HG02571 (cell line): ENCODE data around the gene ALDH2.
"Not testable (repeated sequence)": the region's sequence is repeated elsewhere in the genome, so short reads cannot be mapped to it uniquely, and the experiment has no call there.

Experiments used
- ATAC-seq: cut with Tn5 transposase; IDR thresholded peaks from one replicate; pipeline ENCODE4 v1.9.1; 2021; ENCODE audit warnings: mild to moderate bottlenecking, moderate library complexity; ENCODE audit not compliant: unreplicated experiment

ALDH2 gene

DNA sequence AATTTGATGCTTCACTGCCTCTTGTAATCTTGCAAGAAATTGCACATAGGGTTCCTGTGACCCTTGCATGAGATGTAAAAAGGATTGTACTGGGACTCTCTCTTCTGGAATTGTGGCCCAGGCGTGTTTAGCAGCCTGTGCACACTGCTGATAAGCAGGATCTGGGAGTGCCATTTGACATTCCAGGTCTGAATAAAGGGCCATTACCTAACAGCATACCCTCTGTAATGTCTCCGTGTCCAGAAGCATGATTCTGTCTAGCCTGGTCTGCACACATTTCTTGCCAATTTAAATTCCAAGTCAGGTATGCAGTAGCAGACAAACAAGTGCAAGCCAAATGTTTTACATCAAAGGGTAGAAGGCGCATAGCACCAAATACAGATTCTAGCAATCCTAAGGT is 57.2 kb downstream of the ALDH2 start:
- ATAC-seq, result no peak

DNA sequence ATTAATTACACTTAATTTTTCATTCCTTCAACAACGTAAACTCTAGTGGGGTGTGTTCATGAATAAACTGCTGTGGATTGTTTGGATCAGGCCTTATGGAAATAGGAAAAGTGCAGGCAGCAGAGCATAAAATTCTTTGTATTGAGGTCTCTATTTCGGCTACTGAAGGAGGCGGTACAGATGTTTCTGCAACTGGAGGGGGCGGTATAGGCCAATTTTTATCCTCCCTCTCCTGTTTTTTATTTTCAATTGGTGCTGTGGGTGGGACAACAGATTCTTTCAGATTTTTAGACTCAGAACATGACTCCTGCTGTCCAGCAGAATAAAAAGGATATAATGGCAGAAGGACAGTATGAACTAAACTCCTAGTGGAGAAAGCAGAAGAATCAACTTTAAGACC is 57.6 kb downstream of the ALDH2 start:
- not testable (repeated sequence) for ATAC-seq

DNA sequence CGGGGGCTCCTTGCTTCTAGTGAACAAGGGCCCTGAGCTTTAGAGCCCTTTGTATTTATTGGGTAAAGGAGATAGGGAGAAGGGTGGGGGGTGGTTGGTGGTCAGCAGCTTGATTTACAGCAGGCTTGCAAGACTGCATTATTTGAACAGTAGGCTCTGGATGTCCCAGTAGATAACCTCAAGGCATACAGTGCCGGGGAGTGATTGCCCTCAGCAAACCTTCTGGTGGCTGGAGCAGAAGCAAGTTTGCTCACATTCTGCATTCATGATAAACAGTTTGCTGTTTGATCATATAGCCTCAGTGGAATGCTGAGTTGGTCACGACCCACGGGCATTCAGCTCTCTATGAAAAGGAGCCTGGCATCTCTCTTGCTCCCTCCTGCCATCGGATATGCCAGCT is 58.8 kb downstream of the ALDH2 start:
- ATAC-seq, result no peak

DNA sequence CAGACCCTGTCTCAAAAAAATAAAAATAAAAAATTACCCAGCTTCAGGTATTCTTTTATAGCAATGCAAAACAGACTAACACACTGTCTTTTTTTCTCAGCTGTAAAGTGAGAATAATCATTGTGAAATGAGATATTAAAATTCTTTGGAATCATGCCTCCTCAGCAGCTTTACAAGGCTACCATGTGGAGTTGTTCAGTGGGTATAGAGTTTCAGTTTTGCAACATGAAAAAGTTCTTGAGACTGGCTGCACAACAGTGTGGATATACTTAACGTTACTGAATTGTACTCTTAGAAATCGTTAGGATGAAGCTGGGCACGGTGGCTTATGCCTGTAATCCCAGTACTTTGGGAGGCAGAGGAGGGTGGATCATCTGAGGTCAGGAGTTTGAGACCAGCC is 59.6 kb downstream of the ALDH2 start:
- no peak for ATAC-seq

DNA sequence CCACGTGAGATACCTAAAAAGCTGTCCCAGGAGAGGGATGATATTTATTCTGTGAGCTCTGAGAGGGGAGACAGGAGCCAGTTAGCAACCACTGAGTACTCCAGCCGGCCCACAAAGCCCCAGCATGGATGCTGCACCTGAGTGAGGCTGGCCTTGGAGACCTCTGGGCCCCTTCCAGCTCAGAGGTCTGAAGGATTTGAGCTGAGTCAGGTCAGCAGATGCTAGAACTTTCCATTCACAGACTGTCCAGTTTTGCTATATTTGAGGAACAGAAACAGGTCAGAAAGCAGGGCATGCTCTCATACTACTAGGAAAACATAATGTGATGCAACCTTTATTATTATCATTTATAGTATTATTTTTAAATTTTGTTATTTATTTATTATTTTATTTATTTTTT is 60.3 kb downstream of the ALDH2 start:
- ATAC-seq, result no peak

DNA sequence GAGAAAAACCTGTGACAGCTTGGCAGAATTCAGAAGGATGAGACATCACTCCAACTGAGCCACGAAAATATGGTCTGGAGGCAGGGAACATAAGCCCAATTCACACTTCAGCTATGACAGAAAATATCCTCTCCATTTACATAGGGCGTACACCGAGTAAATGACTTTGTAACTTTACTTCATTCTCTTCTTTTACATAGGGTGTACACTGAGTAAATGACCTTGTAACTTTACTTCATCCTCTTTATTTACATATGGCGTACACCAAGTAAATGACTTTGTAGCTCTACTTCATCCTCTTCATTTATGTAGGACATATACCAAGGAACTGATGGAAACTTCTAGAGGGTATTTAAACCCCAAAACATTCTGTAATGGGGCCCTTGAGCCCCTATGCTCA is 61.2 kb downstream of the ALDH2 start:
- no peak for ATAC-seq

DNA sequence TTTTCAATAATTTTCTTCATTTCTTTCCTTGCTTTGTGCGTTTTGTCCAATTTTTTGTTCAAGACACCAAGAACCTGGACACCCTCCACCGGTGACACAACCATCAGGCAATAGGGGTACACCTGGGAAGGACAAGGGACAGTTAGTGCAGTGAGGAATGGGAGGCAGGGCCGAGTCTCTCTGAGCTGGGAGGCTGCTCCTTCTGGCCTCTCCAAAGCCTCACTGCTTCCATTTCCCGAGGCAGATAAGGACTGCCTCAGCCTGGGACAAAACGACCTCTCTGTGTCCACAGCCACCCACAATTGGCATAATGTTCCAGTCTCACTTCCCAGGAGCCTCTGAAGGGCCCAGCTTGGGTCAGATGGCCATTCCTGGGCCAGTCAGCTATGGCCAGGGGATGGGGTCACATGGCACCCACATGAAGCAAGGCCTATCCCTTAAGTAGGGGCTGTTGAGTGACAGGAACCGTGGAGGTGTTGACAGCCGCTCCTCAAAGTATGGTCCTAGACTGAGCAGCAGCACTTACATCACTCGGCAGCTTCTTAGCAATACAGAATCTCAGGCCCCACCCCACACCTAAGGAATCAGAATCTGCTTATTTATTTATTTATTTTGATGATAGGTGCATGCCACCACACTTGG is 61.7 kb downstream of the ALDH2 start:
- ATAC-seq, result no peak

DNA sequence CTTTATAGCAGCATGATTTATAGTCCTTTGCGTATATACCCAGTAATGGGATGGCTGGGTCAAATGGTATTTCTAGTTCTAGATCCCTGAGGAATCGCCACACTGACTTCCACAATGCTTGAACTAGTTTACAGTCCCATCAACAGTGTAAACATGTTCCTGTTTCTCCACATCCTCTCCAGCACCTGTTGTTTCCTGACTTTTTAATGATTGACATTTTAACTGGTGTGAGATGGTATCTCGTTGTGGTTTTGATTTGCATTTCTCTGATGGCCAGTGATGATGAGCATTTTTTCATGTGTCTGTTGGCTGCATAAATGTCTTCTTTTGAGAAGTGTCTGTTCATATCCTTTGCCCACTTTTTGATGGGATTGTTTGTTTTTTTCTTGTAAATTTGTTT is 62.9 kb downstream of the ALDH2 start:
- not testable (repeated sequence) for ATAC-seq

DNA sequence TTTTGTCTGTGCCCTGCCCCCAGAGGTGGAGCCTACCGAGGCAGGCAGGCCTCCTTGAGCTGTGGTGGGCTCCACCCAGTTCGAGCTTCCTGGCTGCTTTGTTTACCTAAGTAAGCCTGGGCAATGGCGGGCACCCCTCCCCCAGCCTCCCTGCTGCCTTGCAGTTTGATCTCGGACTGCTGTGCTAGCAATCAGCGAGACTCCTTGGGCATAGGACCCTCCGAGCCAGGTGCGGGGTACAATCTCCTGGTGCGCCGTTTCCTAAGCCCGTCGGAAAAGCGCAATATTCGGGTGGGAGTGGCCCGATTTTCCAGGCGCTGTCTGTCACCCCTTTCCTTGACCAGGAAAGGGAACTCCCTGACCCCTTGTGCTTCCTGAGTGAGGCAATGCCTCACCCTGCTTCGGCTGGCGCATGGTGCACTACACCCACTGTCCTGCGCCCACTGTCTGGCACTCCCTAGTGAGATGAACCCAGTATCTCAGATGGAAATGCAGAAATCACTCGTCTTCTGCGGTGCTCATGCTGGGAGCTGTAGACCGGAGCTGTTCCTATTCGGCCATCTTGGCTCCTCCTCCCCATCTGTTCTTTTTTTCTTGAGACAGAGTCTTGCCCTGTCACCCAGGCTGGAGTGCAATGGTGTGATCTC is 68.1 kb downstream of the ALDH2 start:
- not testable (repeated sequence) for ATAC-seq

DNA sequence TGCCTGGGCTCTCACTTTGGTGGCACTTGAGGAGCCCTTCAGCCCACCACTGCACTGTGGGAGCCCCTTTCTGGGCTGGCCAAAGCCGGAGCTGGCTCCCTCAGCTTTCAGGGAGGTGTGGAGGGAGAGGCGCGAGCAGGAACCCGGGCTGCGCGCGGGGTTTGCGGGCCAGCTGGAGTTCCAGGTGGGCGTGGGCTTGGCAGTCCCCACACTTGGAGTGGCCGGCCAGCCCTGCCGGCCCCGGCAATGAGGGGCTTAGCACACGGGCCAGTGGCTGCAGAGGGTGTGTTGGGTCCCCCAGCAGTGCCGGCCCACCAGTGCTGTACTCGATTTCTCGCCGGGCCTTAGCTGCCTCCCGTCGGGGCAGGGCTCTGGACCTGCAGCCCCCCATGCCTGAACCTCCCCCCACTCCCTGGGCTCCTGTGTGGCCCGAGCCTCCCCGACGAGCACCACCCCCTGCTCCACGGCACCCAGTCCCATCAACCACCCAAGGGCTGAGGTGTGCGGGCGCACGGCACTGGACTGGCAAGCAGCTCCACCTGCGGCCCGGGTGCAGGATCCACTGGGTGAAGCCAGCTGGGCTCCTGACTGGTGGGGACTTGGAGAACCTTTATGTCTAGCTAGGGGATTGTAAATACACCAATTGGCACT is 68.9 kb downstream of the ALDH2 start:
- ATAC-seq, result not testable (repeated sequence)

DNA sequence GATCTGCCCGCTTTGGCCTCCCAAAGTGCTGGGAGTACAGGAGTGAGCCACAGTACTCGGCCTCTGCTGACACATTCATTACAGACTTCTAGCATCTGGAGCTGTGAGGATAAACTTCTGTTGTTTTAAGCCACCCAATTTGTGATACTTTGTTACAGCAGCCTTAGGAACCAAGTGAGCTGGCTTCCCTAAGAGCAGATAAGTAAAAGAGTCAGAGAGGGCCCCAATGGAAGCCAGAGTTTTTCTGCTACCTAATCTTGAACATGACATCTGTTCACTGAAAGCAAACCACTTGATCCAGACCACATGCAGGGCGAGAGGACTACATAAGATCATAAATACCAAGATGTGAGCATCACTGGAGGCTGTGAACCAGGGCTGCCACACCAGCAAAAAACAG is 71.6 kb downstream of the ALDH2 start:
- no peak for ATAC-seq

DNA sequence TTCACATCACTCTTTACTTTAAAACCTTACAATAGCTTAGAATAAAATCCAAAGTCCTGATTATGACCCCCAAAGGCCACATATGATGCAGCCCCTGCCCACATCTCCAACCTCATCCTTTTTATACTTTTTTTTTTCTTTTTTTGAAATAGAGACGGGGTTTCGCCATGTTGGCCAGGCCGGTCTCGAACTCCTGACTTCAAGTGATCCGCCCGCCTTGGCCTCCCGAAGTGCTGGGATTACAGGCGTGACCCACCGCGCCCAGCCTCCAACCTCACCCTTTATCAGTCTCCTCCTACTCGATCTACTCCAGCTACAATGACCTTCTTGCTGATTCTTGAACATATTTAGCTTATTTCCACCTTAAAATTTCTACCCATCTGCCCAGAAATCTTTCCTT is 74.1 kb downstream of the ALDH2 start:
- no peak for ATAC-seq

DNA sequence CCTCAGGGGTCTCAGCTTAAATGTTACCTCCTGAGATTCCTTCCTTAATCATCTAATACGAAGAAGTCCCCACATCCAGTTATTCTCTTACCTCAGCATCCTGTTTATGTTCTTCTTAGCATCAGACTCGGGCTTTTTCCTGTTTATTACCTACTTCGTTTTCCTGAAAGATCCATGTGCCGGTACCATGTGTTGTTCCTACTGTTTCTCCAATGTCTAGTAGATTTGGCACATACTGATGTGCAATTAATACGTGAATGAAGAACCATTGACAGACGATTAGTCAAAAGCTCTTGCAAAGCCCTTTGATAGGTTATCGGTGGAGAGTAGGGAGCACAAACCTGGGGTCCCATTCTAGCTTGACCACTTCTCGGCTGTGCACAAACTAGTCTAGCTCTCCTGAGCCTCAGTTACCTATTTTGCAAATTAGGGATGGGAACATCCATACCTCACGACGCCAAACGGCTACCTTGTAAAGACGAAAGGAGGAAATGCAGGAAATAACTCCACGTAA is 74.6 kb downstream of the ALDH2 start:
- no peak for ATAC-seq

DNA sequence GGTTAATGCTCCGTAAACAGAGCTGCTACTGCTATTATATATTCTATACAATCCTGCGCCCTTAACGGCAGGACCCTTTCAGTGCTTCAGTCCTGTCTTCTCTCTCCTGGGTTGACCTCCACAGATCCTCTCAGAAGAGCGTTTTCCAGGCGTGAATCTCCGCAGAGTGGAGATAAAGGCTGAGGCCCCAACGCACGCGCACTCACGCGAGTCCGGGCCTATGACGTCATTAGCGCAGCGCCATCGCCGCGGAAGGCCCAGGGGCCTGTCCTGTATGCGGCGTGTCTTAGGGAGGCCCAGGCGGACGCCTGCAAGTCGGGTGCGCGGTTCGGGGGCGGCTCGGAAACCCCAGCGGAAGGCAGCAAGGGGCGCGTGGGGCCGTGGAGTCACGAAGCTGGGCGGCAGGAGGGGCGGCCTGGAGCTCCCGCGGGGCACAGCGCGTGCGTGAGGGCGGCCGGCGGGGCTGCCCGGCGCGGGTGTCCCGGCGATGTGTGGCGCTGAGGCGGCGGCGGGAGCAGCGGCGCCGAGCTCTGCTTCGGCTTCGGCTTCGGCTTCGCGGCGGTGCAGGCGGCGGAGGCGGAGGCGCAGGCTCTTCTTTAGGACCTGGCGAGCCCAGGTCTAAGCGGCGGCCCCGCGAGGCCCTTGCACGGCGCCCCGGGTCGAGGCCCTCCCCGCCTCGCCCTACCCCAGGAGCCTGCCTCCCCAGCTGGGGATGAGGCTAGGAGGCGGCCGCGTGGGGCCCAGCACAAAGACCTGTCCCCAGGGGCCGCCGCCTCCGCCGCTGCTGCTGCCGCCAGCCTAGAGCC is 75.2 kb downstream of the ALDH2 start, which contains the start of gene MAPKAPK5:
Gene MAPKAPK5 (plus strand): TSS at position 479 of the 806 bp plus-strand sequence. CDS start 506 bp downstream, outside the sequence.
- ATAC-seq, result peak; percentile 76

DNA sequence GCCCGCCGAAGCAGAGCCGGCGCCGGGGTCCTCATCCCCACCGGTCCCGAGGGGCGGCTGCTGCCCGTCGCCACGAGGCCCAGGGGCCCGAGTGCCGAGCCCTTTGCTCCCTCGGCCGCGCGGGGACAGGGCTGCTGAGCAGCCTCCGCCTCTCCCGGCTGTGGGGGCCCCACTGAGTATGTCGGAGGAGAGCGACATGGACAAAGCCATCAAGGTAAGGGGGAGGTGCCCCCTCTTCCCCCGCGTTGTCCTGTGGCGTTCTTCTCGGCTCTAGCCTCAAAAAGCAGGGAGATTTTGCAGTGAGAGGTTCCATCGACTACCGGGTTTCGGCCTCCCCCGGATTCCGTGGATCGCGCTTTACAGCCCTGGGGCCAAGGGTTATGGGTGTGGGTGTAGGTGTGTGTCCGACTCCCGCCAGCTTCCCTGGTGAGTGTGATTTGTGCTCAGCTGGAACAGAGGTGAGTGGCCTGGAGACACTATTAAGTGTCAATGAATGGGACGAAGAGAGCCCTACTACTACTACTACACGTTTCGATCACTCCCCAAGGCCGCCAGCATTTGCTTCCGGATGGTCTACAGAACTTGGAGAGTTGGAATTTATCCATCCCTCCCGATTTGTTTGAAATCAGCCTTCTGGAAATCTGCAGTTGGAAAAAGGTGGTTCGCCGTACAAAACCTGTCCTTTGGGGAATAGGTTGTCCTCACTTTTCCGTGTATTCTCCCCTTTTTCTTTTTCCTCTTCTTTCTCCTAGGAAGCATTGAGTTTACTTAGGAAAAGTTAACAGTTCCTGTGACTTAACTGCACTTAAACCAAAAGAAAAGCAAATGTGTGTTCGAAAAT is 76.0 kb downstream of the ALDH2 start:
- peak; percentile 23 for ATAC-seq

DNA sequence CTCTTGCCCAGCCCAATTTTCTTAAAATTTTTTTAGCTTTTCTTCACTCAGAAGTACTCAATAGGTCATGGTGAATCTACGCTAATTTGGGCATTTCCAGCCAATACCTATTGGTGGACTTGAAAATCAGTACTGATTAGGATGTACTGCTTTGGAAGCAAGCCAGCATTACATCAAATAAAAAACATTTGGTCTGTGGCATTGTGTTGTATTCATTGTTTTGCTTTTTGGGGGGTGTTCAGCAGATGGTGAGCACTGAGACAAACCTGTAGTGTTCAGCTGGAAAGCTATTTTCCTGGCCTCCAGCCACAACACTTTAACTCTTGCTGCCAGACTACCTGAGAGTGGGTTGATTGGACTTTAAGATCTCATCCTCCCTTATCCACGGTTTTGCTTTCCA is 79.3 kb downstream of the ALDH2 start:
- ATAC-seq, result no peak

DNA sequence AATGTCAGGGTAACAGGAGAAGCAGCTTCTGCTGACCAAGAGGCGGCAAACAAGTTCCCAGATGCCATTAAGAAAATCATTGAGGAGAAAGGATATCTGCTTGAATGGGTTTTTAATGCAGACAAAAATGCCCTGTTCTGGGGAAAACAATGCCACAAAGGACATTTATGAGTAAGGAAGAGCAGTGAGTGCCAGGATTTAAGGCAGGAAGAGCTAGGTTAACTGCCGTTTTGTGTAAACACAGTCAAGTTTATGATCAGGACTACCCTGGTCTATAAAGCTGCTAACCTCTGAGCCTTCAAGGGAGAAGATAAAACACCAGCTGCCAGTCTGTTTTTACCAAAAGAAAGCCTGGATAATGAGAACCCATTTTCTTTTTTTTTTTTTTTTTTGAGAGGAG is 83.8 kb downstream of the ALDH2 start:
- no peak for ATAC-seq

DNA sequence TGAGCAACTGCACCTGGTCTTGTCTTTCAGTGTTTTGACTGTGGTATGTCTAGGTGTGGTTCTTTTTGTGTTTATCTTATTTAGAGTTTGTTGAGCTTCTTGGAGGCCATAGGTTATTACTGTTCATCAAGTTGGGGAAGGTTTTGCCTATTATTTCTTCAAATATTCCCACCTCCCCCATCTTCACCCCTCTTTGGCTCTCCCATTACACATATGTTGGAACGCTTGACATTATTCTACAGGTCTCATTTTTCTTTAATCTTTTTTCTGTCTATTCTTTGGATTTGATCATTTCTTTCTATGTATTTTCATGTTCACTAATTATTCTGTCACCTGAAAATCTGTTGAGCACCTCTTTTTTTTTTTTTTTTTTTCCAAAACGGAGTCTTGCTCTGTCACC is 91.5 kb downstream of the ALDH2 start:
- ATAC-seq, result no peak

DNA sequence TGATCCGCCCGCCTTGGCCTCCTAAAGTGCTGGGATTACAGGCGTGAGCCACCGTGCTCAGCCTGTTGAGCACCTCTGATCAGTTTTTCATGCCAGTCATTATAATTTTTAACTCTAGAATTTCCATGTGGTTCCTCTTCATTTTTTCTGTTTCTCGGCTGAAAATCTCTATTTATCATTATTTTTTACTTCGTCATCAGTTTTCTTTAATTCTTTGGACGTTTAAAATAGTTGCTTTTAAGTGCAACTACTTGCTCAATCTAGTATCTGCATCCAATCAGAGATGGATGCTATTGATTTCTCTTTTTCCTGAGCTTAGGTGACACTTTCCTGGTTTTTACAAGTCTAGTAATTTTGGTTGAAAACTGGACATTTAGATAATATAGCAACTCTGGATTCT is 92.0 kb downstream of the ALDH2 start:
- no peak for ATAC-seq

DNA sequence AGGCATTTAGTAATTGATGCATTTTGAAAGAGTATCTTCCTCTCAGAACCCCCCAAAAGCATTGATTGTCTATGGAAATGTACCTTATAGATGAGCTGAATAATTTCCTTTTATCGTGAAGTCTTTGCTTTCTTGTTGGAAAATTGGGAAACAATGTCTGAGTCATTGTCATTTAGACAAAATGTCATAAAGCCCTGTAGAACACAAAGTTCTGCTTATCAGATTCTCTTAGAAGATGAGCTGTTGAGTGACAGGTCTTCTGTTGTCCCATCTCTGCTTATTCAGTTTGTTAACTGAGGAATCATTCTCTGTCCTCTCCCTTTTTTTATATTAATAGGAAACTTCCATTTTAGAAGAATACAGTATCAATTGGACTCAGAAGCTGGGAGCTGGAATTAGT is 98.2 kb downstream of the ALDH2 start:
- ATAC-seq, result no peak
